GM12872 (cell line): ENCODE results near the gene GNB4.

Source experiments
- CTCF ChIP-seq: IDR thresholded peaks from 3 replicates; pipeline ENCODE4 v1.5.1; 2011; ENCODE audit warnings: low read depth, mild to moderate bottlenecking, low read length, moderate library complexity; ENCODE audit not compliant: insufficient read depth

Gene GNB4

GRCh38 chr3:179453967-179454366 lies 2.7 kb upstream of the GNB4 start:
- TF ChIP-seq CTCF: no peak

- no peak for TF ChIP-seq CTCF
Observed at GRCh38 chr3:179452872-179453271, 1.6 kb upstream of the GNB4 start.

GRCh38 chr3:179452176-179452564 lies 900 bp upstream of the GNB4 start:
- TF ChIP-seq CTCF: no peak

- TF ChIP-seq CTCF: no peak
Observed at GRCh38 chr3:179450901-179451264, 387 bp downstream of the GNB4 start.

GRCh38 chr3:179450261-179450701 lies 989 bp downstream of the GNB4 start:
- no peak for TF ChIP-seq CTCF

GRCh38 chr3:179449636-179450035 lies 1.6 kb downstream of the GNB4 start:
- no peak for TF ChIP-seq CTCF

- TF ChIP-seq CTCF: no peak
Observed at GRCh38 chr3:179447251-179447650, 4.0 kb downstream of the GNB4 start.

GRCh38 chr3:179446501-179446900 lies 4.8 kb downstream of the GNB4 start:
- peak; percentile 6; the same call in 1 of the 3 replicates for TF ChIP-seq CTCF
